ENCODE measurements around the gene LAMP1.

GRCh38 chr13:113291129-113291528, 5.9 kb upstream of the LAMP1 start:
- TF ChIP-seq, protein P1, sequence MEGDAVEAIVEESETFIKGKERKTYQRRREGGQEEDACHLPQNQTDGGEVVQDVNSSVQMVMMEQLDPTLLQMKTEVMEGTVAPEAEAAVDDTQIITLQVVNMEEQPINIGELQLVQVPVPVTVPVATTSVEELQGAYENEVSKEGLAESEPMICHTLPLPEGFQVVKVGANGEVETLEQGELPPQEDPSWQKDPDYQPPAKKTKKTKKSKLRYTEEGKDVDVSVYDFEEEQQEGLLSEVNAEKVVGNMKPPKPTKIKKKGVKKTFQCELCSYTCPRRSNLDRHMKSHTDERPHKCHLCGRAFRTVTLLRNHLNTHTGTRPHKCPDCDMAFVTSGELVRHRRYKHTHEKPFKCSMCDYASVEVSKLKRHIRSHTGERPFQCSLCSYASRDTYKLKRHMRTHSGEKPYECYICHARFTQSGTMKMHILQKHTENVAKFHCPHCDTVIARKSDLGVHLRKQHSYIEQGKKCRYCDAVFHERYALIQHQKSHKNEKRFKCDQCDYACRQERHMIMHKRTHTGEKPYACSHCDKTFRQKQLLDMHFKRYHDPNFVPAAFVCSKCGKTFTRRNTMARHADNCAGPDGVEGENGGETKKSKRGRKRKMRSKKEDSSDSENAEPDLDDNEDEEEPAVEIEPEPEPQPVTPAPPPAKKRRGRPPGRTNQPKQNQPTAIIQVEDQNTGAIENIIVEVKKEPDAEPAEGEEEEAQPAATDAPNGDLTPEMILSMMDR (conservative IDR thresholded peaks at IDR 0.05) = no peak
- TF ChIP-seq ZFX (IDR thresholded peaks at IDR 0.05) = no peak

All from C4-2B (cell line).